ENCODE data around the gene C12orf54. TPM values are rescaled to one million over a fixed set of nuclear protein-coding genes. Genes with fewer than 3 reads are reported as not detected.

The C12orf54 gene
- total and polyA plus RNA-seq, 2 of the 8 experiments (the other 6 are each of a cell fraction or from before 2014, with no cell fraction given) = not detected

DNA sequence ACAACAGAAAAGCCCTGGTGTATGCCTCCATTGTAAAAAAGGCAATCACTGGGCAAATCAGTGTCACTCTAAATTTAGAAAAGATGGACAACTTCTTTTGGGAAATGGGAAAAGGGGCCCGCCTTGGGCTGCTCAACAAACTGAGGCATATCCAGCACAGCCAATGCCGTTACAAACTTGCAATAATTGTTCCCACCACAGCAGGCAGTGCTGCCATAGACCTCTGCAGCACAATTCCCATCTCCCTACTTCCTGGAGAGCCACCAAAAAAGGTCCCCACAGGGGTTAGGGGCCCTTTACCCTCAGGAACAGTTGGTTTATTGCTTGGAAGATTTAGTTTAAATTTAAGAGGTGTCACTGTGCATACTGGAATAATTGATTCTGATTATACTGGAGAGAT lies 26.7 kb downstream of the C12orf54 start:
- Histone ChIP-seq H3K4me3 (ENCODE audit: extremely low read depth in 1 of 4, insufficient read depth in 2 of 4, low read depth in 3 of 4, low read length in 4 of 4) (no peak overlapping the region), H4K91ac (replicated peaks; ENCODE audit: insufficient read length, low read length) (no peak overlapping the region), H2AK5ac (ENCODE audit: low read depth, low read length) (no peak overlapping the region), H3K9me3 (ENCODE audit: insufficient read depth in 2 of 2, low read depth in 1 of 2, low read length in 1 of 2) (peaks cover 25 to 32% of the 10 kb centered on the region in 2 experiments), H3K9ac (replicated peaks in 1 of 4; ENCODE audit: extremely low read depth in 1 of 4, low read depth in 3 of 4, low read length in 3 of 4) (no peak overlapping the region), H3K56ac (replicated peaks; ENCODE audit: insufficient read length, low read depth, low read length) (no peak overlapping the region), H3K79me1 (ENCODE audit: low read depth, low read length) (no peaks in the 10 kb centered on the region), H4K20me1 (replicated peaks in 1 of 2; ENCODE audit: control insufficient read depth in 1 of 2, insufficient read depth in 2 of 2, low read length in 2 of 2) (no peaks in the 10 kb centered on the region), H3K18ac (ENCODE audit: extremely low read depth, low read length) (no peak overlapping the region), H2BK120ac (replicated peaks; ENCODE audit: low read depth, low read length) (no peak overlapping the region), H3K4me2 (ENCODE audit: insufficient read depth in 1 of 2, low read depth in 2 of 2, low read length in 2 of 2) (no peak overlapping the region), H2BK12ac (ENCODE audit: low read depth, low read length) (no peak overlapping the region), H2BK15ac (ENCODE audit: low read length) (no peak overlapping the region), H3K27ac (ENCODE audit: low read depth, low read length) (no peak overlapping the region), H3K14ac (ENCODE audit: insufficient read length) (no peak overlapping the region), H4K8ac (ENCODE audit: extremely low read depth, insufficient read depth, low read length) (no peak overlapping the region), H3K79me2 (ENCODE audit: control insufficient read depth in 1 of 2, insufficient read depth in 2 of 2, low read length in 2 of 2) (no peaks in the 10 kb centered on the region), H2BK20ac (ENCODE audit: low read length) (no peak overlapping the region), H3K36me3 (ENCODE audit: control insufficient read depth in 2 of 4, insufficient read depth in 4 of 4, low read length in 3 of 4) (no peaks in the 10 kb centered on the region), H3K23me2 (ENCODE audit: low read depth, low read length) (no peaks in the 10 kb centered on the region), H2BK5ac (ENCODE audit: low read depth, low read length) (no peak overlapping the region), H3K4me1 (replicated peaks in 1 of 4; ENCODE audit: control insufficient read depth in 3 of 4, insufficient read depth in 4 of 4, low read length in 3 of 4) (no peaks in the 10 kb centered on the region), H4K5ac (ENCODE audit: insufficient read length, low read depth, low read length) (no peak overlapping the region), H3K23ac (ENCODE audit: insufficient read length) (no peak overlapping the region), H3K27me3 (replicated peaks in 1 of 4; ENCODE audit: control insufficient read depth in 3 of 4, extremely low read depth in 1 of 4, insufficient read depth in 3 of 4, low read length in 3 of 4) (no peaks in the 10 kb centered on the region), H3K4ac (replicated peaks; ENCODE audit: insufficient read length, low read depth, low read length) (no peak overlapping the region), H2AFZ (ENCODE audit: low read length) (no peak overlapping the region)
- POLR2A ChIA-PET (ENCODE audit: partially characterized antibody) = no interaction called here
- WGBS, 2 experiments (ENCODE audit: extremely low coverage in 1 of 2, insufficient coverage in 1 of 2, insufficient read length in 1 of 2, insufficient replicate concordance in 2 of 2, low coverage in 1 of 2, low lambda C conversion rate in 2 of 2, missing lambda C conversion rate in 1 of 2) = 69% methylated on average over 2 of the region's 2 CpGs; no CpG with 5 or more reads in 1 of the 2 experiments
- CTCF ChIA-PET (ENCODE audit: partially characterized antibody) = no interaction called here
- DNase-seq (ENCODE audit: low read depth in 1 of 2, low spot score in 2 of 2) = no peak
- FAIRE-seq = no peak
- TF ChIP-seq, protein P1, sequence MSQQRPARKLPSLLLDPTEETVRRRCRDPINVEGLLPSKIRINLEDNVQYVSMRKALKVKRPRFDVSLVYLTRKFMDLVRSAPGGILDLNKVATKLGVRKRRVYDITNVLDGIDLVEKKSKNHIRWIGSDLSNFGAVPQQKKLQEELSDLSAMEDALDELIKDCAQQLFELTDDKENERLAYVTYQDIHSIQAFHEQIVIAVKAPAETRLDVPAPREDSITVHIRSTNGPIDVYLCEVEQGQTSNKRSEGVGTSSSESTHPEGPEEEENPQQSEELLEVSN (IDR thresholded peaks at IDR 0.05) = no peak
- no peak for TF ChIP-seq RBBP5 (IDR thresholded peaks at IDR 0.05; ENCODE audit: borderline replicate concordance, low read depth, low read length)
- TF ChIP-seq FOSL1 (IDR thresholded peaks at IDR 0.05; ENCODE audit: insufficient read depth, low read depth, low read length) = no peak
- no peak for TF ChIP-seq BRCA1 (IDR thresholded peaks at IDR 0.05; ENCODE audit: low read depth, low read length)
- TF ChIP-seq MAFK (IDR thresholded peaks at IDR 0.05; ENCODE audit: low read depth, low read length) = no peak
